Activated T-helper 2 cell treated with anti-CD3 and anti-CD28 coated beads, Interferon-gamma antibody, Interleukin-2, Interleukin-4, amounts not matched to agents 10 μg/mL and 5 μg/mL and 100 μg/mL, durations not matched to agents 14 hours and 24 hours and 36 hours (primary cell): Measurements from ENCODE around the gene TANC1. TPM values are rescaled to one million over a fixed set of nuclear protein-coding genes. Genes with fewer than 3 reads are reported as not detected.

Experiments
- DNase-seq: peaks from one replicate; pipeline ENCODE4 v3.0.0; 2021; ENCODE audit warnings: low spot score
- H3K27ac Mint-ChIP-seq: one replicate; pipeline ENCODE4 v1.8.0; 2021; ENCODE audit warnings: mixed read lengths
- H3K27me3 Mint-ChIP-seq: one replicate; pipeline ENCODE4 v1.8.0; 2021; ENCODE audit warnings: low read depth, mixed read lengths
- H3K36me3 Mint-ChIP-seq: one replicate; pipeline ENCODE4 v1.8.0; 2021; ENCODE audit warnings: low read depth, mixed read lengths
- H3K4me1 Mint-ChIP-seq: one replicate; pipeline ENCODE4 v1.8.0; 2021; ENCODE audit warnings: low read depth, mixed read lengths
- H3K4me3 Mint-ChIP-seq: one replicate; pipeline ENCODE4 v1.8.0; 2021; ENCODE audit warnings: low read depth, mild to moderate bottlenecking, moderate library complexity, mixed read lengths
- H3K9me3 Mint-ChIP-seq: one replicate; pipeline ENCODE4 v1.8.0; 2021; ENCODE audit warnings: mixed read lengths
- intact Hi-C: fragments of 100-400 bp; cut with micrococcal nuclease; formaldehyde crosslinking; loops from one replicate; pipeline ENCODE4 v1.15.1; 2023
- total RNA-seq: library from RNA; stranded (reverse); gene quantifications from 2 replicates; pipeline ENCODE4 v1.2.3, GENCODE V29; 2022

Gene TANC1
- total RNA-seq, 1 donor from 2014 or later: 0.34 TPM

GRCh38 chr2:159066541-159067156 is 98.2 kb downstream of the TANC1 start:
- no peak for DNase-seq
- Mint-ChIP-seq H3K27ac (no peak overlapping the region), H3K9me3 (no peaks in the 10 kb centered on the region), H3K4me3 (no peak overlapping the region), H3K36me3 (no peaks in the 10 kb centered on the region), H3K27me3 (no peaks in the 10 kb centered on the region), H3K4me1 (no peaks in the 10 kb centered on the region)
- intact Hi-C loops: no loop called here

- H3K4me3 Mint-ChIP-seq: no peak overlapping the region
- H3K27ac Mint-ChIP-seq: no peak overlapping the region
- H3K4me1 Mint-ChIP-seq: no peaks in the 10 kb centered on the region
- no peak for DNase-seq
- no peaks in the 10 kb centered on the region for H3K36me3 Mint-ChIP-seq
- no peaks in the 10 kb centered on the region for H3K27me3 Mint-ChIP-seq
- no peaks in the 10 kb centered on the region for H3K9me3 Mint-ChIP-seq
- intact Hi-C loops: no loop called here
Measured at GRCh38 chr2:159067971-159068370, 99.5 kb downstream of the TANC1 start.

GRCh38 chr2:159069229-159069628 is 100.8 kb downstream of the TANC1 start:
- Mint-ChIP-seq H3K9me3 (no peaks in the 10 kb centered on the region), H3K4me1 (no peaks in the 10 kb centered on the region), H3K27ac (no peak overlapping the region), H3K36me3 (no peaks in the 10 kb centered on the region), H3K27me3 (peaks cover under 1% of the 10 kb centered on the region), H3K4me3 (no peak overlapping the region)
- DNase-seq: no peak
- intact Hi-C loops: no loop called here

GRCh38 chr2:159070235-159070634 is 101.8 kb downstream of the TANC1 start:
- peaks cover 1% of the 10 kb centered on the region for H3K27me3 Mint-ChIP-seq
- H3K9me3 Mint-ChIP-seq: no peaks in the 10 kb centered on the region
- no peak overlapping the region for H3K27ac Mint-ChIP-seq
- H3K36me3 Mint-ChIP-seq: no peaks in the 10 kb centered on the region
- no peak for DNase-seq
- intact Hi-C loops: no loop called here
- no peaks in the 10 kb centered on the region for H3K4me1 Mint-ChIP-seq
- H3K4me3 Mint-ChIP-seq: no peak overlapping the region

GRCh38 chr2:159071190-159071915 is 102.9 kb downstream of the TANC1 start:
- Mint-ChIP-seq H3K36me3 (no peaks in the 10 kb centered on the region), H3K9me3 (no peaks in the 10 kb centered on the region), H3K4me1 (no peaks in the 10 kb centered on the region), H3K27ac (no peak overlapping the region), H3K4me3 (no peak overlapping the region), H3K27me3 (peaks cover 3% of the 10 kb centered on the region)
- intact Hi-C loops: no loop called here
- no peak for DNase-seq

- H3K27me3 Mint-ChIP-seq: peaks cover 3% of the 10 kb centered on the region
- intact Hi-C loops: no loop called here
- H3K9me3 Mint-ChIP-seq: no peaks in the 10 kb centered on the region
- no peaks in the 10 kb centered on the region for H3K4me1 Mint-ChIP-seq
- no peak for DNase-seq
- no peaks in the 10 kb centered on the region for H3K36me3 Mint-ChIP-seq
- H3K4me3 Mint-ChIP-seq: no peak overlapping the region
- H3K27ac Mint-ChIP-seq: no peak overlapping the region
Measured at GRCh38 chr2:159072795-159073194, 104.4 kb downstream of the TANC1 start.

GRCh38 chr2:159073256-159073655 is 104.8 kb downstream of the TANC1 start:
- peaks cover 3% of the 10 kb centered on the region for H3K27me3 Mint-ChIP-seq
- intact Hi-C loops: no loop called here
- no peaks in the 10 kb centered on the region for H3K9me3 Mint-ChIP-seq
- H3K36me3 Mint-ChIP-seq: no peaks in the 10 kb centered on the region
- H3K27ac Mint-ChIP-seq: no peak overlapping the region
- H3K4me1 Mint-ChIP-seq: no peaks in the 10 kb centered on the region
- DNase-seq: no peak
- no peak overlapping the region for H3K4me3 Mint-ChIP-seq

- no peaks in the 10 kb centered on the region for H3K36me3 Mint-ChIP-seq
- peaks cover 3% of the 10 kb centered on the region for H3K27me3 Mint-ChIP-seq
- H3K27ac Mint-ChIP-seq: no peak overlapping the region
- no peaks in the 10 kb centered on the region for H3K4me1 Mint-ChIP-seq
- no peaks in the 10 kb centered on the region for H3K9me3 Mint-ChIP-seq
- DNase-seq: no peak
- H3K4me3 Mint-ChIP-seq: no peak overlapping the region
- intact Hi-C loops: no loop called here
Measured at GRCh38 chr2:159074605-159075004, 106.2 kb downstream of the TANC1 start.

- Mint-ChIP-seq H3K36me3 (no peaks in the 10 kb centered on the region), H3K9me3 (no peaks in the 10 kb centered on the region), H3K4me3 (no peak overlapping the region), H3K4me1 (no peaks in the 10 kb centered on the region), H3K27ac (no peak overlapping the region), H3K27me3 (peaks cover 3% of the 10 kb centered on the region)
- DNase-seq: no peak
- intact Hi-C loops: no loop called here
Measured at GRCh38 chr2:159075727-159076126, 107.3 kb downstream of the TANC1 start.

GRCh38 chr2:159076241-159076640 is 107.8 kb downstream of the TANC1 start:
- no peak for DNase-seq
- Mint-ChIP-seq H3K4me1 (no peaks in the 10 kb centered on the region), H3K27me3 (peaks cover 3% of the 10 kb centered on the region), H3K27ac (no peak overlapping the region), H3K4me3 (no peak overlapping the region), H3K36me3 (no peaks in the 10 kb centered on the region), H3K9me3 (no peaks in the 10 kb centered on the region)
- intact Hi-C loops: no loop called here

- DNase-seq: no peak
- peaks cover 3% of the 10 kb centered on the region for H3K27me3 Mint-ChIP-seq
- H3K9me3 Mint-ChIP-seq: no peaks in the 10 kb centered on the region
- H3K36me3 Mint-ChIP-seq: no peaks in the 10 kb centered on the region
- no peak overlapping the region for H3K4me3 Mint-ChIP-seq
- no peaks in the 10 kb centered on the region for H3K4me1 Mint-ChIP-seq
- intact Hi-C loops: no loop called here
- H3K27ac Mint-ChIP-seq: no peak overlapping the region
Measured at GRCh38 chr2:159077869-159078268, 109.4 kb downstream of the TANC1 start.

GRCh38 chr2:159078443-159078842 is 110.0 kb downstream of the TANC1 start:
- peaks cover 3% of the 10 kb centered on the region for H3K27me3 Mint-ChIP-seq
- H3K27ac Mint-ChIP-seq: no peak overlapping the region
- intact Hi-C loops: no loop called here
- no peak overlapping the region for H3K4me3 Mint-ChIP-seq
- no peak for DNase-seq
- H3K36me3 Mint-ChIP-seq: no peaks in the 10 kb centered on the region
- no peaks in the 10 kb centered on the region for H3K4me1 Mint-ChIP-seq
- H3K9me3 Mint-ChIP-seq: no peaks in the 10 kb centered on the region

GRCh38 chr2:159080641-159081040 is 112.2 kb downstream of the TANC1 start:
- Mint-ChIP-seq H3K36me3 (no peaks in the 10 kb centered on the region), H3K4me3 (no peak overlapping the region)
- intact Hi-C loops: no loop called here

More at GRCh38 chr2:159080641-159081040, 112.2 kb downstream of the TANC1 start:
- Mint-ChIP-seq H3K9me3 (no peaks in the 10 kb centered on the region), H3K27ac (no peak overlapping the region), H3K4me1 (no peaks in the 10 kb centered on the region), H3K27me3 (peaks cover 2% of the 10 kb centered on the region)
- DNase-seq: no peak
